ENCODE measurements around the gene MAML3. TPM values are rescaled to one million over a fixed set of nuclear protein-coding genes. Genes with fewer than 3 reads are reported as not detected.
A peak's percentile ranks its signal among the peaks of the same experiment; 100 is the strongest.

MAML3 gene
- total and polyA plus RNA-seq, 7 experiments from 2014 or later = 0.53 to 9.4 (median 3.3) TPM

DNA sequence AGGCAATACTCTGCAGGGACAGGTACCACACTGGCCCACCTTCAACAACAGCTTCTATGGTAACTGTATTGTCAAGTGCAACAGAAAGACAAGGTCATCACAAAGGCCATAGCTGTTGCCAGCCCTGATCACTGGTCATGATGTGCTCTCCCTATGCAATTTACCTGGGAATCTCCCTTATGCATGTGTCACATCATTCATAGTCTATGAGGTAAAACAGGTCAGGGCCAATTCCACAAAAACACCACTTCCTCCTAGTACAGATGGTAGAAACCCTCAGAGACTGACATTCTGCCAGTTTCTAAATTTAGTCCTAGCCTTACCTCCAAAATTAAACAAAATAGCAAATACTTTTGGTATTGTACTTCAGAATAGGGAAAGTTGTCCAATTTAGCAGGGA is 355.5 kb downstream of the MAML3 start:
- peaks cover 0 to 7% (median 4%) of the 10 kb centered on the region in 7 donors for H3K4me1 Mint-ChIP-seq
- peaks cover 0 to 24% (median 4%) of the 10 kb centered on the region in 5 donors for H3K27me3 Mint-ChIP-seq
- Histone ChIP-seq H3K4me1 (ENCODE audit: control insufficient read depth in 2 of 2, insufficient read depth in 2 of 2, low read length in 2 of 2) (no peaks in the 10 kb centered on the region), H3K4me3 (ENCODE audit: low read length) (no peak overlapping the region), H3K9me3 (ENCODE audit: control insufficient read depth in 2 of 3, low read length in 3 of 3) (no peaks in the 10 kb centered on the region), H3K27ac (ENCODE audit: low read depth, low read length) (no peak overlapping the region), H3K36me3 (ENCODE audit: control insufficient read depth in 2 of 3, insufficient read depth in 3 of 3, low read length in 3 of 3) (no peaks in the 10 kb centered on the region), H3K27me3 (ENCODE audit: control insufficient read depth in 2 of 2, insufficient read depth in 2 of 2, low read length in 2 of 2) (no peaks in the 10 kb centered on the region)
- intact Hi-C loops (cut with micrococcal nuclease) = no loop called here
- no peaks in the 10 kb centered on the region for H3K9me3 Mint-ChIP-seq
- no peak for DNase-seq
- H3K27ac Mint-ChIP-seq = no peak overlapping the region
- ChIA-PET POLR2A (interaction anchor here (0.6 kb wide), 1 partner anchor 296 kb away, joined by 6 read pairs; no protein-coding TSS in a partner anchor), CTCF (no interaction called here)
- peak; percentile 24 for ATAC-seq
- H3K4me3 Mint-ChIP-seq = no peak overlapping the region
- peaks cover 0 to 3% (median 0%) of the 10 kb centered on the region in 5 donors for H3K36me3 Mint-ChIP-seq

DNA sequence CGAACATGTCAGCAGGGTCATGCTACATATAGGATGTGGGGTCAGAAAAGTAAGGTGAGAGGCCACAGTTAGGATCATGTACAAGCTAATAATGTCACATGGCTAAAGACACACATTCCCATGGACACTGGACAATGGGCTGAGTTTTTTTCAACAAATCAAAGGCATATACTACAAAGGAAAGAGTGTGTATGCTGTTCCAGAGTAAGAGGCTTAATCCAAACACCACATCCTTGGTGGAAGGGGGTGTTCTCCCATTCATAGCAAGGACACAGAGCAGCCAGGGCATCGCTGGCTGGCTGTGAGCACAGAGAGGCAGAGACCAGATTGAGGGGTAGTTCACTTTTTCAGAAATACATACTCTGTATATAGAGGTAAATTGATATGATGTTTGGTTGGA is 356.7 kb downstream of the MAML3 start:
- Mint-ChIP-seq H3K36me3 (peaks cover 0 to 3% (median 0%) of the 10 kb centered on the region in 5 donors), H3K4me3 (no peak overlapping the region), H3K9me3 (no peaks in the 10 kb centered on the region), H3K4me1 (peaks cover 0 to 1% (median 0%) of the 10 kb centered on the region in 7 donors), H3K27ac (peak overlapping the region in 1 of 9 donors; percentile 61), H3K27me3 (peaks cover 0 to 27% (median 4%) of the 10 kb centered on the region in 5 donors)
- Histone ChIP-seq H3K4me3 (ENCODE audit: low read length) (no peak overlapping the region), H3K9me3 (ENCODE audit: control insufficient read depth in 2 of 3, low read length in 3 of 3) (no peaks in the 10 kb centered on the region), H3K27me3 (ENCODE audit: control insufficient read depth in 2 of 2, insufficient read depth in 2 of 2, low read length in 2 of 2) (no peaks in the 10 kb centered on the region), H3K36me3 (ENCODE audit: control insufficient read depth in 2 of 3, insufficient read depth in 3 of 3, low read length in 3 of 3) (no peaks in the 10 kb centered on the region), H3K4me1 (ENCODE audit: control insufficient read depth in 2 of 2, insufficient read depth in 2 of 2, low read length in 2 of 2) (no peaks in the 10 kb centered on the region), H3K27ac (ENCODE audit: low read depth, low read length) (no peak overlapping the region)
- DNase-seq (no peak), ATAC-seq (no peak)
- intact Hi-C loops (cut with micrococcal nuclease) = no loop called here
- POLR2A ChIA-PET = no interaction called here
- CTCF ChIA-PET = no interaction called here

DNA sequence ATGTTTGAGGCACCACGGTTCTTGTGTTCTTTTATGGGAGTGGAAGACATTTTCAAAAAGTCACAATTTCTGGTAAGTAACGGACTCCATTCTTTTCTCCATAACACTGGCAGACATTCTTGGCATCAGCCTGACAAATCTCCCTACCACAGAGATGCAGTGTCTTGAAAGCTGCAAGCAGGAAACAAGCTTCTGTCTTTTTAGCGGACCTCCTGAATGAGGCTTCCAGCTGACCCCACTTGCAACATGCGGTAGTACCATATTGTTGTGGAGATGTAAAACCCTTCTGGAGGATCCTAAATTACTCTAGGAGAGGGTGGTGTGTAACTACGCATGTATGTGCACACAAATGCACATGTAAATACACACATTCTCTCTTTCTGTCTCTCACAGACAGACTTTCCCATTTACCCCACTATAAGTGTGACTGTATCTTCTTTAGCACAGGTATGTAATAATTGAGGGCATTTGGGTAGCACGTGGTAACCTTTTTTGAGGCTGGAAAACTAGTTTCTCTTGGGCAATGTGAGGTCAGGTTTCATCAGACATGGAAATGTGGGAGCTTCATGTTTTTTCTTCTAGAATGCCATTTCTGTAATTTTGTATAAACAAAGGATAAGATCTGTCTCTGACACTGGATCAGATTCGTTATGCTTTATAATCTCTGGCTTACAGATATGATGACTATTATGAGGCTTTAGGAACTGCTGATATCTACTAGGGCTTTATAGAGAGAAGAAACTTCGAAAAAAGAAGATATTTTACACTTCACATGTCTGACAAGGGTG is 358.3 kb downstream of the MAML3 start:
- no peak overlapping the region for H3K4me3 Mint-ChIP-seq
- ChIA-PET CTCF (no interaction called here), POLR2A (no interaction called here)
- ATAC-seq = no peak
- no peaks in the 10 kb centered on the region for H3K9me3 ChIP-seq (ENCODE audit: control insufficient read depth in 2 of 3, low read length in 3 of 3)
- no peaks in the 10 kb centered on the region for H3K9me3 Mint-ChIP-seq
- no peaks in the 10 kb centered on the region for H3K27me3 ChIP-seq (ENCODE audit: control insufficient read depth in 2 of 2, insufficient read depth in 2 of 2, low read length in 2 of 2)
- H3K27ac ChIP-seq (ENCODE audit: low read depth, low read length) = no peak overlapping the region
- no peak overlapping the region for H3K4me3 ChIP-seq (ENCODE audit: low read length)
- H3K27ac Mint-ChIP-seq = peak overlapping the region in 1 of 9 donors; percentile 41
- intact Hi-C loops (cut with micrococcal nuclease) = no loop called here
- H3K4me1 Mint-ChIP-seq = no peaks in the 10 kb centered on the region
- no peak for DNase-seq
- H3K36me3 ChIP-seq (ENCODE audit: control insufficient read depth in 2 of 3, insufficient read depth in 3 of 3, low read length in 3 of 3) = no peaks in the 10 kb centered on the region
- peaks cover 0 to 3% (median 0%) of the 10 kb centered on the region in 5 donors for H3K36me3 Mint-ChIP-seq
- no peaks in the 10 kb centered on the region for H3K4me1 ChIP-seq (ENCODE audit: control insufficient read depth in 2 of 2, insufficient read depth in 2 of 2, low read length in 2 of 2)
- H3K27me3 Mint-ChIP-seq = peaks cover 0 to 26% (median 0%) of the 10 kb centered on the region in 5 donors

DNA sequence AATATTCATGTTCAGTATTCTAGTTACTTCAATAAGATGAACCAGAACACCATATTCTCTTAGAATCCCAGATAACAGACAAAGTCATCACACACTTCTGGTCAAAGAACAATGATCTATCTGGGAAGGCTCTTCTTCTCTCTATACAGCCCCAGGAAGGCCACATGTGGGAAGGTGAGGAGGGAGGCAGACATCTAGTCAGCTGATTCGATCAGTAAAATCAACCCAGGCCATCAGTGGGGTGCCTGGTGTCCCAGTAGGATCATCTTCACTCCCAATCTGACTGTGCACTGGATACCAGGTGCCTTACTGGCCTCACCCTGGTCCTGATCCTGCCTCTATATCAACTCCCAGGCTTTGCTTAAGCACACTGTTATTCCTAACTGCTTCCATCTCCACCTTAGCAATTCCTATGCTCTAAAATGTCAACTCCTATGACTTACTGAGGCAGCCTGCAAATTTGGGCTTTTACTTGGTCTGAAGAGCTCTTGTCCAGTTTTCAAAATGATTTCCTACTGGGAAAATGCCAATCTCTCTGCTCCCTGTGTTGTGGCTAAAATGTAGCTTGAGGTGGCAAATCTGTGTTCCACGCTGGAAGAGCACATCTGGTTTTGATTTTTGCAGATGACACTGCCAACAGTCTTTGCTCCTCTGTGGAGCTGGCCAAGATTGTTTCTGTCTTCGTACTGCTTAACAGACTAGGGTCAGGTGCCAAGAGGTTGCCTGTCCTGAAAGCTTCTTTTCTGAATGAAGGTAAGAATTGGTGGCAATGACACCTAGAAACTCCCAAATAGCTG is 359.6 kb downstream of the MAML3 start:
- Mint-ChIP-seq H3K27ac (no peak overlapping the region), H3K9me3 (no peaks in the 10 kb centered on the region), H3K4me1 (no peaks in the 10 kb centered on the region), H3K27me3 (peaks cover 0 to 27% (median 2%) of the 10 kb centered on the region in 5 donors), H3K36me3 (peaks cover 0 to 3% (median 0%) of the 10 kb centered on the region in 5 donors), H3K4me3 (no peak overlapping the region)
- DNase-seq = no peak
- Histone ChIP-seq H3K36me3 (ENCODE audit: control insufficient read depth in 2 of 3, insufficient read depth in 3 of 3, low read length in 3 of 3) (no peaks in the 10 kb centered on the region), H3K27me3 (ENCODE audit: control insufficient read depth in 2 of 2, insufficient read depth in 2 of 2, low read length in 2 of 2) (no peaks in the 10 kb centered on the region), H3K27ac (ENCODE audit: low read depth, low read length) (no peak overlapping the region), H3K9me3 (ENCODE audit: control insufficient read depth in 2 of 3, low read length in 3 of 3) (no peaks in the 10 kb centered on the region), H3K4me3 (ENCODE audit: low read length) (no peak overlapping the region), H3K4me1 (ENCODE audit: control insufficient read depth in 2 of 2, insufficient read depth in 2 of 2, low read length in 2 of 2) (no peaks in the 10 kb centered on the region)
- intact Hi-C loops (cut with micrococcal nuclease) = no loop called here
- CTCF ChIA-PET = no interaction called here
- POLR2A ChIA-PET = no interaction called here
- no peak for ATAC-seq

GRCh38 chr4:139791681-139792080 is 362.3 kb downstream of the MAML3 start:
- Mint-ChIP-seq H3K9me3 (no peaks in the 10 kb centered on the region), H3K27ac (no peak overlapping the region), H3K4me3 (no peak overlapping the region), H3K27me3 (peaks cover 0 to 31% (median 0%) of the 10 kb centered on the region in 5 donors), H3K36me3 (peaks cover 0 to 3% (median 0%) of the 10 kb centered on the region in 5 donors), H3K4me1 (peaks cover 0 to 4% (median 0%) of the 10 kb centered on the region in 7 donors)
- intact Hi-C loops (cut with micrococcal nuclease) = no loop called here
- ATAC-seq (no peak), DNase-seq (no peak)
- H3K36me3 ChIP-seq (ENCODE audit: control insufficient read depth in 2 of 3, insufficient read depth in 3 of 3, low read length in 3 of 3) = no peaks in the 10 kb centered on the region
- ChIA-PET POLR2A (no interaction called here), CTCF (no interaction called here)
- H3K4me3 ChIP-seq (ENCODE audit: low read length) = no peak overlapping the region
- no peak overlapping the region for H3K27ac ChIP-seq (ENCODE audit: low read depth, low read length)
- no peaks in the 10 kb centered on the region for H3K4me1 ChIP-seq (ENCODE audit: control insufficient read depth in 2 of 2, insufficient read depth in 2 of 2, low read length in 2 of 2)
- H3K27me3 ChIP-seq (ENCODE audit: control insufficient read depth in 2 of 2, insufficient read depth in 2 of 2, low read length in 2 of 2) = no peaks in the 10 kb centered on the region
- H3K9me3 ChIP-seq (ENCODE audit: control insufficient read depth in 2 of 3, low read length in 3 of 3) = no peaks in the 10 kb centered on the region

DNA sequence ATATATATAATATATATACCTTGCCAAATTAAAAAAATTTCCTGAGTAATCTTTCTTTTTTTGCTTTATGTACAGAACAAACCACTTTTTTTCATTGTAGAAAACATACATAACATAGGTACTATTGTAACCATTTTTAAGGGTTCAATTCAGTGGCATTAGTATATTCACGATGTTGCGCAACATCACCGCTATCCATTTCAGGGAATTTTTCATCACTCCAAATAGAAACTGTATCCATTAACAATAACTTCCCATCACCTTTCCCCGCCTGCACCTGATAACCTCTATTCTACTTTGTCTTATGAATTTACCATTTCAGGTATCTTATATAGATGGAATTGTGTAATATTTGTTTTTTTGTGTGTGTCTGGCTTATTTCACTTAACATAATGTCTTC is 363.7 kb downstream of the MAML3 start:
- intact Hi-C loops (cut with micrococcal nuclease) = no loop called here
- Histone ChIP-seq H3K27me3 (ENCODE audit: control insufficient read depth in 2 of 2, insufficient read depth in 2 of 2, low read length in 2 of 2) (no peaks in the 10 kb centered on the region), H3K27ac (ENCODE audit: low read depth, low read length) (no peak overlapping the region), H3K36me3 (ENCODE audit: control insufficient read depth in 2 of 3, insufficient read depth in 3 of 3, low read length in 3 of 3) (no peaks in the 10 kb centered on the region), H3K4me1 (ENCODE audit: control insufficient read depth in 2 of 2, insufficient read depth in 2 of 2, low read length in 2 of 2) (no peaks in the 10 kb centered on the region), H3K4me3 (ENCODE audit: low read length) (no peak overlapping the region), H3K9me3 (ENCODE audit: control insufficient read depth in 2 of 3, low read length in 3 of 3) (no peaks in the 10 kb centered on the region)
- Mint-ChIP-seq H3K4me3 (no peak overlapping the region), H3K27ac (no peak overlapping the region), H3K9me3 (no peaks in the 10 kb centered on the region), H3K27me3 (peaks cover 0 to 29% (median 0%) of the 10 kb centered on the region in 5 donors), H3K36me3 (peaks cover 0 to 3% (median 0%) of the 10 kb centered on the region in 5 donors), H3K4me1 (peaks cover 0 to 4% (median 0%) of the 10 kb centered on the region in 7 donors)
- ChIA-PET CTCF (no interaction called here), POLR2A (no interaction called here)
- DNase-seq = no peak
- no peak for ATAC-seq

All from naive thymus-derived CD4-positive, alpha-beta T cell (primary cell).